ENCODE data around the gene GRIFIN.

DNA sequence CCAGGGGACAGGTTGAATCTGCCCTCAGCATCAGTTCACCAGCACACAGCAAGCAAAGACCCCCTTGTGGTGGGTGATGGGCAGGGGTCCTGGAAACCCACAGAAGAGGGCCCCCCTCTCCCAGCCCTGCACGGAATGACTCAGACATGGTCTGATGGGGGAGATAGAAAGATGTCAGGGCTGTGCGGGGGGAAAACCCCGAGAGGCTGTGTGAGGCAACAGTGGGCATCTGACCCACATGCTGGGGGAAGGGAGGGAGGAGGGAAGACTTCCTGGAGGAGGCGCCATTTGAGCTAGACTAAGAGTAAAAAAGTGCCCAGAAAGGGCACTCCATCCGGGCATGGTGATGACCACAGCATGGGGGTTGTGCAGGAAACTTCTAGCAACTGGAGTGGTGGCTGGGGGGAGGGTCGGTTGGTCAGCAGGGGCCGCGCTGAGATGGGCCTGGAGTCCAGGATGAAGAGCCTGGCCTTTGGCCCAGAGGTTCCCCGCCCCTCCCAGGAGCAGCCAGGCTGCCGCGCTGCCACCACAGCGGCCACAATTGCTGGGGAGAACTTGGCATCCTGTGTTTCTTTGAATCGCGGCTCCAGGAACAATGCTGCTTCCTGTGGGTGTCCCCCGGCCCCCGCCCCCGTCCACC, 45.9 kb upstream of the GRIFIN start:
- TF ChIP-seq, protein P1, sequence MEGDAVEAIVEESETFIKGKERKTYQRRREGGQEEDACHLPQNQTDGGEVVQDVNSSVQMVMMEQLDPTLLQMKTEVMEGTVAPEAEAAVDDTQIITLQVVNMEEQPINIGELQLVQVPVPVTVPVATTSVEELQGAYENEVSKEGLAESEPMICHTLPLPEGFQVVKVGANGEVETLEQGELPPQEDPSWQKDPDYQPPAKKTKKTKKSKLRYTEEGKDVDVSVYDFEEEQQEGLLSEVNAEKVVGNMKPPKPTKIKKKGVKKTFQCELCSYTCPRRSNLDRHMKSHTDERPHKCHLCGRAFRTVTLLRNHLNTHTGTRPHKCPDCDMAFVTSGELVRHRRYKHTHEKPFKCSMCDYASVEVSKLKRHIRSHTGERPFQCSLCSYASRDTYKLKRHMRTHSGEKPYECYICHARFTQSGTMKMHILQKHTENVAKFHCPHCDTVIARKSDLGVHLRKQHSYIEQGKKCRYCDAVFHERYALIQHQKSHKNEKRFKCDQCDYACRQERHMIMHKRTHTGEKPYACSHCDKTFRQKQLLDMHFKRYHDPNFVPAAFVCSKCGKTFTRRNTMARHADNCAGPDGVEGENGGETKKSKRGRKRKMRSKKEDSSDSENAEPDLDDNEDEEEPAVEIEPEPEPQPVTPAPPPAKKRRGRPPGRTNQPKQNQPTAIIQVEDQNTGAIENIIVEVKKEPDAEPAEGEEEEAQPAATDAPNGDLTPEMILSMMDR (IDR thresholded peaks at IDR 0.05), result no peak
- TF ChIP-seq POLR2A (IDR thresholded peaks at IDR 0.05), result no peak
